Naive thymus-derived CD4-positive, alpha-beta T cell (primary cell): ENCODE results near the gene THAP12. TPM values are rescaled to one million over a fixed set of nuclear protein-coding genes. Genes with fewer than 3 reads are reported as not detected.
A peak's percentile ranks its signal among the peaks of the same experiment; 100 is the strongest.
"Not testable (repeated sequence)": the region's sequence is repeated elsewhere in the genome, so short reads cannot be mapped to it uniquely, and the experiment has no call there.

Source experiments
- ATAC-seq: fragments of 150-1000 bp; cut with Tn5 transposase; 2 replicates; pipeline ENCODE4 v1.10.0; 2021; ENCODE audit warnings: mild to moderate bottlenecking, moderate library complexity
- CTCF ChIA-PET: fragments of 350-600 bp; sonication (Branson Sonifier 250); formaldehyde crosslinking; loops from one replicate; lab custom pipeline; 2021; ENCODE audit warnings: antibody characterized with exemption; lab: Charles Lee
- POLR2A ChIA-PET: fragments of 350-600 bp; sonication (Branson Sonifier 250); formaldehyde crosslinking; loops from one replicate; lab custom pipeline; 2021; ENCODE audit warnings: antibody characterized with exemption, inconsistent platforms; lab: Charles Lee
- DNase-seq, 9 donors: peaks; one replicate each; pipeline versions ENCODE4 v3.0.0 to v3.0.0-alpha.2; 2020 to 2022; ENCODE audit warnings: mixed read lengths in 1 of 9
- H3K27ac ChIP-seq: one replicate; pipeline ENCODE4 v1.7.0; 2013; ENCODE audit warnings: mild to moderate bottlenecking, low read depth, low read length, moderate library complexity
- H3K27me3 ChIP-seq, 2 donors: one replicate each; pipeline ENCODE4 v1.7.0; 2013; ENCODE audit warnings: low read length in 2 of 2, mild to moderate bottlenecking in 2 of 2, moderate library complexity in 2 of 2; ENCODE audit not compliant: control insufficient read depth in 2 of 2, insufficient read depth in 2 of 2
- H3K36me3 ChIP-seq, 3 experiments: 1 replicate in 2 of 3; 2 replicates in 1 of 3; pipeline ENCODE4 v1.7.0; 2013; ENCODE audit warnings: low read length in 3 of 3, mild to moderate bottlenecking in 3 of 3, moderate library complexity in 1 of 3; ENCODE audit not compliant: insufficient read depth in 3 of 3, control insufficient read depth in 2 of 3
- H3K4me1 ChIP-seq, 2 donors: one replicate each; pipeline ENCODE4 v1.7.0; 2013; ENCODE audit warnings: low read length in 2 of 2, mild to moderate bottlenecking in 2 of 2, moderate library complexity in 1 of 2; ENCODE audit not compliant: control insufficient read depth in 2 of 2, insufficient read depth in 2 of 2
- H3K4me3 ChIP-seq: 2 replicates; pipeline ENCODE4 v1.7.0; 2013; ENCODE audit warnings: mild to moderate bottlenecking, low read length
- H3K9me3 ChIP-seq, 3 experiments: 1 replicate in 2 of 3; 2 replicates in 1 of 3; pipeline ENCODE4 v1.7.0; 2013; ENCODE audit warnings: low read length in 3 of 3; ENCODE audit not compliant: control insufficient read depth in 2 of 3
- H3K27ac Mint-ChIP-seq, 9 donors: one replicate each; pipeline ENCODE4 v1.8.0; 2020 to 2022; ENCODE audit warnings: mixed read lengths in 9 of 9, mild to moderate bottlenecking in 8 of 9, moderate library complexity in 5 of 9, inconsistent platforms in 2 of 9
- H3K27me3 Mint-ChIP-seq, 5 donors: one replicate each; pipeline ENCODE4 v1.8.0; 2021 to 2022; ENCODE audit warnings: mixed read lengths in 5 of 5, mild to moderate bottlenecking in 1 of 5
- H3K36me3 Mint-ChIP-seq, 5 donors: one replicate each; pipeline ENCODE4 v1.8.0; 2020 to 2022; ENCODE audit warnings: mixed read lengths in 5 of 5, mild to moderate bottlenecking in 3 of 5, inconsistent platforms in 1 of 5
- H3K4me1 Mint-ChIP-seq, 7 donors: one replicate each; pipeline ENCODE4 v1.8.0; 2020 to 2022; ENCODE audit warnings: mixed read lengths in 7 of 7, mild to moderate bottlenecking in 3 of 7, inconsistent platforms in 1 of 7
- H3K4me3 Mint-ChIP-seq, 10 donors: one replicate each; pipeline ENCODE4 v1.8.0; 2020 to 2022; ENCODE audit warnings: mild to moderate bottlenecking in 10 of 10, mixed read lengths in 10 of 10, moderate library complexity in 6 of 10, inconsistent platforms in 2 of 10
- H3K9me3 Mint-ChIP-seq, 11 donors: one replicate each; pipeline ENCODE4 v1.8.0; 2020 to 2022; ENCODE audit warnings: mixed read lengths in 11 of 11, mild to moderate bottlenecking in 4 of 11, inconsistent platforms in 1 of 11, moderate library complexity in 1 of 11
- intact Hi-C, 2 donors: fragments of 100-400 bp; cut with micrococcal nuclease; formaldehyde crosslinking; loops; one replicate each; pipeline ENCODE4 v1.15.1; 2023
- polyA plus RNA-seq, 2 donors: library from polyadenylated mRNA; unstranded; fragments of 300-500 nt; fragmentation: Illumina TruSeq; gene quantifications; one replicate each; pipeline ENCODE4 v1.2.3, GENCODE V29; 2021
- total RNA-seq, 6 experiments: library from RNA in 5 of 6; stranded (reverse) in 5 of 6; gene quantifications; 1 replicate in 5 of 6; 2 replicates in 1 of 6; pipeline ENCODE4 v1.2.3 and lab custom pipeline; 2021 to 2026

THAP12 gene
- total and polyA plus RNA-seq, 7 experiments from 2014 or later = 40.3 to 57.9 (median 51.7) TPM

- peaks cover 0 to 18% (median 0%) of the 10 kb centered on the region in 7 donors for H3K4me1 Mint-ChIP-seq
- ChIA-PET POLR2A (no interaction called here), CTCF (interaction anchor here (7.2 kb wide), 1 partner anchor 114 kb away, joined by 151 read pairs; the partner anchor contains the start of gene WNT11)
- H3K27ac Mint-ChIP-seq = no peak overlapping the region
- H3K9me3 Mint-ChIP-seq = no peaks in the 10 kb centered on the region
- ATAC-seq (no peak), DNase-seq (no peak)
- no peak overlapping the region for H3K4me3 ChIP-seq
- no peaks in the 10 kb centered on the region for H3K36me3 ChIP-seq
- no peaks in the 10 kb centered on the region for H3K4me1 ChIP-seq
- intact Hi-C loops = no loop called here
- H3K27me3 ChIP-seq = no peaks in the 10 kb centered on the region
- peaks cover 0 to 5% (median 0%) of the 10 kb centered on the region in 5 donors for H3K36me3 Mint-ChIP-seq
- H3K27ac ChIP-seq = no peak overlapping the region
- peaks cover 37 to 68% (median 50%) of the 10 kb centered on the region in 5 donors for H3K27me3 Mint-ChIP-seq
- H3K4me3 Mint-ChIP-seq = no peak overlapping the region
- no peaks in the 10 kb centered on the region for H3K9me3 ChIP-seq
Measured at GRCh38 chr11:76321340-76321739, 59.6 kb downstream of the THAP12 start.

GRCh38 chr11:76320929-76321328 is 60.0 kb downstream of the THAP12 start:
- DNase-seq (no peak), ATAC-seq (no peak)
- Mint-ChIP-seq H3K36me3 (peaks cover 0 to 5% (median 0%) of the 10 kb centered on the region in 5 donors), H3K9me3 (no peaks in the 10 kb centered on the region), H3K4me1 (peaks cover 0 to 18% (median 0%) of the 10 kb centered on the region in 7 donors), H3K4me3 (no peak overlapping the region), H3K27ac (no peak overlapping the region), H3K27me3 (peaks cover 37 to 64% (median 46%) of the 10 kb centered on the region in 5 donors)
- H3K27me3 ChIP-seq = no peaks in the 10 kb centered on the region
- H3K4me3 ChIP-seq = no peak overlapping the region
- ChIA-PET POLR2A (no interaction called here), CTCF (interaction anchor here (7.2 kb wide), 1 partner anchor 113 kb away, joined by 151 read pairs; the partner anchor contains the start of gene WNT11)
- H3K27ac ChIP-seq = no peak overlapping the region
- H3K36me3 ChIP-seq = no peaks in the 10 kb centered on the region
- H3K9me3 ChIP-seq = no peaks in the 10 kb centered on the region
- H3K4me1 ChIP-seq = no peaks in the 10 kb centered on the region
- intact Hi-C loops = no loop called here

GRCh38 chr11:76319798-76320197 is 61.1 kb downstream of the THAP12 start:
- Mint-ChIP-seq H3K4me1 (peaks cover 0 to 18% (median 0%) of the 10 kb centered on the region in 7 donors), H3K27me3 (peaks cover 37 to 57% (median 46%) of the 10 kb centered on the region in 5 donors)
- ChIA-PET CTCF (interaction anchor here (0.6 to 7.2 kb wide), 5 partner anchors 21 to 423 kb away, joined by 3 to 151 read pairs (median 5); partner anchors contain the start of gene WNT11), POLR2A (interaction anchor here (1.4 to 2.4 kb wide), 2 partner anchors 85 to 112 kb away, joined by 4 to 11 read pairs; no protein-coding TSS in a partner anchor)
- not testable (repeated sequence) for H3K27ac Mint-ChIP-seq, H3K36me3 Mint-ChIP-seq, H3K9me3 Mint-ChIP-seq, H3K4me3 Mint-ChIP-seq, H3K4me3 ChIP-seq, H3K36me3 ChIP-seq, H3K4me1 ChIP-seq, H3K27ac ChIP-seq, H3K9me3 ChIP-seq, H3K27me3 ChIP-seq, ATAC-seq, DNase-seq
- intact Hi-C loops = loop anchor here (1.0 to 5.0 kb wide), 4 partner anchors 31 to 597 kb away; no protein-coding TSS in a partner anchor

GRCh38 chr11:76318744-76319384 is 62.1 kb downstream of the THAP12 start:
- ATAC-seq (peak; percentile 96), DNase-seq (peak; percentile 61 to 88 (median 80))
- Histone ChIP-seq H3K27ac (no peak overlapping the region), H3K4me1 (no peaks in the 10 kb centered on the region), H3K27me3 (no peaks in the 10 kb centered on the region), H3K4me3 (no peak overlapping the region), H3K36me3 (no peaks in the 10 kb centered on the region), H3K9me3 (no peaks in the 10 kb centered on the region)
- ChIA-PET CTCF (interaction anchor here (0.6 to 7.2 kb wide), 10 partner anchors 9 to 425 kb away, joined by 3 to 151 read pairs (median 4); partner anchors contain the start of gene WNT11), POLR2A (interaction anchor here (1.4 to 2.4 kb wide), 2 partner anchors 84 to 111 kb away, joined by 4 to 11 read pairs; no protein-coding TSS in a partner anchor)
- Mint-ChIP-seq H3K4me3 (no peak overlapping the region), H3K4me1 (peaks cover 0 to 17% (median 0%) of the 10 kb centered on the region in 7 donors), H3K27ac (no peak overlapping the region), H3K9me3 (no peaks in the 10 kb centered on the region), H3K27me3 (peaks cover 35 to 48% (median 44%) of the 10 kb centered on the region in 5 donors), H3K36me3 (peaks cover 0 to 5% (median 0%) of the 10 kb centered on the region in 5 donors)
- intact Hi-C loops = loop anchor here (1.0 to 5.0 kb wide), 7 partner anchors 30 to 597 kb away; no protein-coding TSS in a partner anchor

GRCh38 chr11:76317296-76317695 is 63.6 kb downstream of the THAP12 start:
- Histone ChIP-seq H3K4me1 (no peaks in the 10 kb centered on the region), H3K9me3 (no peaks in the 10 kb centered on the region), H3K4me3 (no peak overlapping the region), H3K36me3 (no peaks in the 10 kb centered on the region), H3K27me3 (no peaks in the 10 kb centered on the region), H3K27ac (no peak overlapping the region)
- Mint-ChIP-seq H3K4me3 (no peak overlapping the region), H3K4me1 (peaks cover 0 to 3% (median 0%) of the 10 kb centered on the region in 7 donors), H3K27me3 (peaks cover 20 to 33% (median 28%) of the 10 kb centered on the region in 5 donors), H3K36me3 (peaks cover 0 to 5% (median 0%) of the 10 kb centered on the region in 5 donors), H3K27ac (no peak overlapping the region), H3K9me3 (no peaks in the 10 kb centered on the region)
- ChIA-PET POLR2A (interaction anchor here (0.7 to 2.4 kb wide), 2 partner anchors 82 to 109 kb away, joined by 4 to 11 read pairs; no protein-coding TSS in a partner anchor), CTCF (interaction anchor here (1.2 to 7.2 kb wide), 6 partner anchors 25 to 420 kb away, joined by 3 to 151 read pairs (median 5); partner anchors contain the start of gene WNT11)
- DNase-seq (no peak), ATAC-seq (no peak)
- intact Hi-C loops = loop anchor here in 1 of 2 donors (5.0 kb wide), 1 partner anchor 595 kb away; no protein-coding TSS in a partner anchor

- Histone ChIP-seq H3K27me3 (no peaks in the 10 kb centered on the region), H3K4me3 (no peak overlapping the region), H3K9me3 (no peaks in the 10 kb centered on the region), H3K4me1 (no peaks in the 10 kb centered on the region), H3K36me3 (no peaks in the 10 kb centered on the region), H3K27ac (no peak overlapping the region)
- ChIA-PET POLR2A (no interaction called here), CTCF (interaction anchor here (1.4 to 7.2 kb wide), 2 partner anchors 24 to 109 kb away, joined by 8 to 151 read pairs; partner anchors contain the start of gene WNT11)
- H3K9me3 Mint-ChIP-seq = no peaks in the 10 kb centered on the region
- H3K36me3 Mint-ChIP-seq = peaks cover 0 to 5% (median 0%) of the 10 kb centered on the region in 5 donors
- intact Hi-C loops = loop anchor here in 1 of 2 donors (5.0 kb wide), 1 partner anchor 594 kb away; no protein-coding TSS in a partner anchor
- no peak overlapping the region for H3K27ac Mint-ChIP-seq
- DNase-seq = no peak
- ATAC-seq = no peak
- no peak overlapping the region for H3K4me3 Mint-ChIP-seq
- peaks cover 19 to 30% (median 27%) of the 10 kb centered on the region in 5 donors for H3K27me3 Mint-ChIP-seq
- H3K4me1 Mint-ChIP-seq = peaks cover 0 to 3% (median 0%) of the 10 kb centered on the region in 7 donors
Measured at GRCh38 chr11:76316726-76317125, 64.2 kb downstream of the THAP12 start.
